Measurements from ENCODE around the gene PDLIM1. TPM values are rescaled to one million over a fixed set of nuclear protein-coding genes. Genes with fewer than 3 reads are reported as not detected.

The PDLIM1 gene
- total and polyA plus RNA-seq, 3 donors from 2014 or later = 14.9 to 64.3 (median 23.5) TPM

- DNase-seq = no peak
- TF ChIP-seq POLR2A (IDR thresholded peaks at IDR 0.05) = no peak
- no peak for TF ChIP-seq CTCF (IDR thresholded peaks at IDR 0.05)
- intact Hi-C loops (cut with DNase I; ENCODE audit: low total_unique reads) = no loop called here
These were observed 17.1 kb downstream of the PDLIM1 start for GRCh38 chr10:95273393-95274312.

GRCh38 chr10:95268438-95268837 lies 22.4 kb downstream of the PDLIM1 start:
- WGBS, 2 donors = 47 to 66% methylated on average over 12 of the region's 12 CpGs
- peak overlapping the region in 1 of 2 donors; percentile 31 for H3K27ac ChIP-seq
- intact Hi-C loops (cut with DNase I; ENCODE audit: low total_unique reads) = no loop called here
- no peaks in the 10 kb centered on the region for H3K9me3 ChIP-seq
- DNase-seq = no peak
- no peak overlapping the region for H3K4me3 ChIP-seq
- no peaks in the 10 kb centered on the region for H3K27me3 ChIP-seq
- no peaks in the 10 kb centered on the region for H3K4me1 ChIP-seq
- TF ChIP-seq CTCF (IDR thresholded peaks at IDR 0.05) = no peak
- TF ChIP-seq POLR2A (IDR thresholded peaks at IDR 0.05) = no peak
- H3K36me3 ChIP-seq (ENCODE audit: low read depth, missing control alignments) = no peaks in the 10 kb centered on the region

More at GRCh38 chr10:95273393-95274312, 17.1 kb downstream of the PDLIM1 start:
- Histone ChIP-seq H3K4me3 (no peak overlapping the region), H3K4me1 (no peaks in the 10 kb centered on the region), H3K9me3 (no peaks in the 10 kb centered on the region), H3K27me3 (no peaks in the 10 kb centered on the region), H3K27ac (peak overlapping the region in 1 of 2 donors; percentile 79), H3K36me3 (ENCODE audit: low read depth, missing control alignments) (no peaks in the 10 kb centered on the region)
- WGBS, 2 donors = 65 to 70% methylated on average over 12 to 13 of the region's 13 CpGs

GRCh38 chr10:95267251-95267650 lies 23.6 kb downstream of the PDLIM1 start:
- H3K4me1 ChIP-seq = no peaks in the 10 kb centered on the region
- no peak for DNase-seq
- H3K9me3 ChIP-seq = no peaks in the 10 kb centered on the region
- WGBS, 2 donors = 81 to 91% methylated on average over 3 of the region's 3 CpGs
- intact Hi-C loops (cut with DNase I; ENCODE audit: low total_unique reads) = no loop called here
- H3K36me3 ChIP-seq (ENCODE audit: low read depth, missing control alignments) = no peaks in the 10 kb centered on the region
- no peaks in the 10 kb centered on the region for H3K27me3 ChIP-seq
- TF ChIP-seq POLR2A (IDR thresholded peaks at IDR 0.05) (no peak), CTCF (IDR thresholded peaks at IDR 0.05) (no peak)
- no peak overlapping the region for H3K4me3 ChIP-seq
- H3K27ac ChIP-seq = no peak overlapping the region

- no peak for TF ChIP-seq POLR2A (IDR thresholded peaks at IDR 0.05)
- TF ChIP-seq CTCF (IDR thresholded peaks at IDR 0.05) = no peak
- Histone ChIP-seq H3K36me3 (ENCODE audit: low read depth, missing control alignments) (no peaks in the 10 kb centered on the region), H3K27ac (no peak overlapping the region), H3K4me1 (no peaks in the 10 kb centered on the region), H3K4me3 (no peak overlapping the region), H3K27me3 (no peaks in the 10 kb centered on the region), H3K9me3 (no peaks in the 10 kb centered on the region)
- DNase-seq = no peak
- WGBS, 2 donors = 73 to 76% methylated on average over 1 of the region's 1 CpG
- intact Hi-C loops (cut with DNase I; ENCODE audit: low total_unique reads) = no loop called here
These were observed 24.1 kb downstream of the PDLIM1 start for GRCh38 chr10:95266674-95267095.
